Astrocyte of the cerebellum (primary cell): ENCODE results near the gene MARCHF10.

Source experiments
- DNase-seq: peaks from one replicate; pipeline ENCODE4 v3.0.0-alpha.2; 2011; ENCODE audit warnings: low read depth
- H3K4me3 ChIP-seq: 2 replicates; pipeline ENCODE4 v1.5.1; 2011; ENCODE audit warnings: mild to moderate bottlenecking, low read depth, low read length, moderate library complexity
- in situ Hi-C: cut with HindIII; loops from 2 replicates; pipeline ENCODE4 v1.10.0; 2017; ENCODE audit warnings: low sequenced_read_pairs
- TF ChIP-seq, protein P1 (sequence below): IDR thresholded peaks from 2 replicates; pipeline ENCODE4 v1.5.1; 2012; ENCODE audit warnings: low read length, low read depth, moderate library complexity, mild to moderate bottlenecking; ENCODE audit errors: missing control alignments

MARCHF10 gene

GRCh38 chr17:62821189-62822079, 13.3 kb upstream of the MARCHF10 start:
- H3K4me3 ChIP-seq = no peak overlapping the region
- DNase-seq = no peak
- in situ Hi-C loops = no loop called here
- TF ChIP-seq, protein P1, sequence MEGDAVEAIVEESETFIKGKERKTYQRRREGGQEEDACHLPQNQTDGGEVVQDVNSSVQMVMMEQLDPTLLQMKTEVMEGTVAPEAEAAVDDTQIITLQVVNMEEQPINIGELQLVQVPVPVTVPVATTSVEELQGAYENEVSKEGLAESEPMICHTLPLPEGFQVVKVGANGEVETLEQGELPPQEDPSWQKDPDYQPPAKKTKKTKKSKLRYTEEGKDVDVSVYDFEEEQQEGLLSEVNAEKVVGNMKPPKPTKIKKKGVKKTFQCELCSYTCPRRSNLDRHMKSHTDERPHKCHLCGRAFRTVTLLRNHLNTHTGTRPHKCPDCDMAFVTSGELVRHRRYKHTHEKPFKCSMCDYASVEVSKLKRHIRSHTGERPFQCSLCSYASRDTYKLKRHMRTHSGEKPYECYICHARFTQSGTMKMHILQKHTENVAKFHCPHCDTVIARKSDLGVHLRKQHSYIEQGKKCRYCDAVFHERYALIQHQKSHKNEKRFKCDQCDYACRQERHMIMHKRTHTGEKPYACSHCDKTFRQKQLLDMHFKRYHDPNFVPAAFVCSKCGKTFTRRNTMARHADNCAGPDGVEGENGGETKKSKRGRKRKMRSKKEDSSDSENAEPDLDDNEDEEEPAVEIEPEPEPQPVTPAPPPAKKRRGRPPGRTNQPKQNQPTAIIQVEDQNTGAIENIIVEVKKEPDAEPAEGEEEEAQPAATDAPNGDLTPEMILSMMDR = no peak

DNA sequence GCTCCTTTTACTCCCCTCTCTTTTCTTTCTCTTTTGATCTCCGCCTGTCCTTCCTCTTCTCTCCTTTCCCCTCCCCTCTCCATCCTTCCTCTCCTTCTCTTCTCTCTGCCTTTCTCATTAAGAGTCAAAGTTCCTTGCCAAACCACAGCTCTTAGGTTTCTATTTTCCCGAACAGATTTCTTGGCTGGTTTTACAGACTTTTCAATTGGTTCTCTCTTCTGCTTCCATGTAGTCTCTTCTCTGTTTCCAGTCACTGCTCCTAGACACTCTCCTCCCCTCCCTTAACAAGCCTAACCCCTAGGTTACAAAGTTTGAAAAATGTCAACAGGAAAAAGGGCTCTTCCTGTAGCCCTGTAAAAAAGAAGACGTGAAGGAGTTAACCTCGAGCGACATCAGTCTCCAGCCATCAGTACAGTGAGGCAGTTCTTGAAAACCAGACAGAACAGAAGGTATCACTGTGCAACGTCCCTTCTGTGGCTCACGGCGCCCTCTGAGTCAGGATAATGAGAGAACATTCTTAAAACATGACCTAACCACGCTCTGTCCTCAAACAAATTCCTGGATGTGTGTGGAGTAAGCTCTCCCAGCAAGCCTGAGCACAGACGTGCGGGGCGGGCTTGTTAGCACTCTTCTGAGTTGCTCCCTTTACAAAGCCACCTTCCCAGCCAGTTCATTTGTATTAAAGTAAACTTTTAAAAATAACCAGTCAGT, 11.6 kb upstream of the MARCHF10 start:
- peak overlapping the region; percentile 26 for H3K4me3 ChIP-seq
- in situ Hi-C loops = no loop called here
- DNase-seq = peak; percentile 98
- TF ChIP-seq, protein P1 = no peak

DNA sequence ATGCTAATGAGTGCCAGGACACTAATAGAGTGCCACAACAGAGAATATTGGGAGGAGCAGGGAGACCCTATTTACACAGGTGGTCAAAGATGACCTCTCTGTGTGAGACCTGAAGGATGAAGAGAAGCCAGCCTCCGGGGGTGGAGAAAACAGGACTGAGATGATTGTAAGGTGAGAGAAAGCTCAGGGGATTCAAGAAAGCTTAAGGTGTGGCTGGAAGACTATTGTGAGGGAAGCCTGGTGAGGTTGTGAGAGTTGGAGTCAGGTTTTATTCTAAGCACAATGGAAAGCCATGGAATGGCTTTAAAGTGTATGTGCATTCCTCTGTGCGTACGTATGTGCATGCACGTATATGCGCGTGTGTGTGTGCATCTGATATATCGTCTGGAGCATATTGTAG, 10.4 kb upstream of the MARCHF10 start:
- DNase-seq = no peak
- TF ChIP-seq, protein P1 = no peak
- in situ Hi-C loops = no loop called here
- H3K4me3 ChIP-seq = no peak overlapping the region

DNA sequence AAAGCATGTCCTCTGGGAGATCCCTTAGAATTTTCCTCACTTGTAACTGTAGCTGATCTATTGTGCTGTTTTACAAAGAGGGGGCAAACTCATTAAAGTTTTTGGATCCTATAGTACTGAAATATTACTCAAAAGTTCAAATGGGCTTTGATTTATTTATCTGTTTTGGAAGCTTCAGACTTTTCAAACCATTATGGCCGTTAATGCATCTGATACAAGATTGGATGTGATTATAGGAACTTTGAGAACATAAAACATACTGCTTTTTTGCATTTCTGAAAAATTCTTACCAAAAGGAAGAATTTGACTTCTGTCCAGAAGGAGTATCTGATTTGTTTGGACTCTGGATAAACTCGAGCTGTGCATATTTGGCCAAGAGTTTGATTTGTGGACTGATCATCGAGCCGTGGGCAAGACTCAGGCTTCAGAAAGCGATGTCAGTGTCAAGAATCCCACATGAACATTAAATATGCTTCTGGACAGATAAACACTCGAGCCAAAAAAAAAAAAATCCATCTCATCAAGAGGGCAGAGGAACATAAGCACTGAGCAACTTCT, 8.2 kb upstream of the MARCHF10 start:
- H3K4me3 ChIP-seq = no peak overlapping the region
- DNase-seq = no peak
- TF ChIP-seq, protein P1 = no peak
- in situ Hi-C loops = no loop called here

- in situ Hi-C loops = no loop called here
- DNase-seq = no peak
Observed at GRCh38 chr17:62809656-62810055, 1.5 kb upstream of the MARCHF10 start.

DNA sequence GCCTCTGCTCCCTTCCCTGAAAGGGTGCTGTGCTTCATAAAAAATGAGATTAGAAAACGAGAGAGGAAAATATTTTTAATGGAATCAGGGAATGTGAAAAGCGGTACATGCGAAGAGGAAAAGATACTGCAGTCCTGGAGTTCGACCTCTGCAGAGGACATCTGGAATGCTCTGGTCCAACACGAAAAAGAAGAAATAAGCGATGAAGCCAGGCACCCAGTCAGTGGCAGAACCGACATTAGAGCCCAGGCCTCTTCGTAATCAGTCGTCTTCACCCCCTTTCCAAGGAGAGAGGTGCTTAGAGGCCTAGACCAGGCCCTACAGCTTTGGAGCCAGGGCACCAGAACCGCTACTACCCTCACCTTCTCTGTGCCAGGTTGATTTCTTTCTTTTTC, 459 bp upstream of the MARCHF10 start:
- TF ChIP-seq, protein P1 = no peak
- H3K4me3 ChIP-seq = peak overlapping the region; percentile 29
- in situ Hi-C loops = no loop called here
- DNase-seq = no peak

More at GRCh38 chr17:62809656-62810055, 1.5 kb upstream of the MARCHF10 start:
- TF ChIP-seq, protein P1 = no peak
- H3K4me3 ChIP-seq = no peak overlapping the region
